ENCODE results near the gene NR1H3.
A peak's percentile ranks its signal among the peaks of the same experiment; 100 is the strongest.

DNA sequence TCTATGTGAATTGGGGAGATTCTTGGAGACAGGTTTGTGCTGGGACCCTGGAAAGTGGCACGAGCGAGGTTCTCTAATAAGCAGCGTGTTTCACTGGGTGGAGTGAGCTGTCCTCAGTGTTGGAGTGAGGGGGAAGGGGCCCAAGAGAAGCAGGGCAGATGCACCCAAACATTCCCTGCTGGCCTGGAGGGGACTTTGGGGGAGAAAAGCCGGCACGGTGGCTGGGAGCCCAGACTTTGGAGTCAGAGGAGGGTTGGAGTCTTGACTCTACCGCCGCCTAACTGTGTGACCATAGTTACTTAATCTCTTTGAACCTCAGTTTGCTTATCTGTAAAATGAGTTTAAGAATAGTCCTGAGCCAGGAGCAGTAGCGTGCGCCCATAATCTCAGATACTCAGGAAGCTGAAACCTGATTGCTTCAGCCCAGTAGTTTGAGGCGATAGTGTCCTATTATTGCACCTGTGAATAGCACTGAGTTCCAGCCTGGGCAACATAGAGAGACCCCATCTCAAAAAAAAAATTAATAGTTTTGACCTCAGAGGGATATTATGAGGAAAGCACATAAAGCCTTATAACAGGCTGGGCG, 614 bp downstream of the NR1H3 start:
- no peak for TF ChIP-seq EZH2 (IDR thresholded peaks at IDR 0.05; ENCODE audit: low read length, missing control alignments)
- peak in 1 of 2 donors; percentile 2 for TF ChIP-seq CTCF (conservative IDR thresholded peaks at IDR 0.05 in 1 of 2, IDR thresholded peaks at IDR 0.05 in 1 of 2; ENCODE audit: low read depth in 1 of 2, low read length in 2 of 2)

Data from fibroblast of lung (primary cell).